Suprapubic skin (tissue), 4 donors: ENCODE measurements around the gene MYH11. TPM values are rescaled to one million over a fixed set of nuclear protein-coding genes. Genes with fewer than 3 reads are reported as not detected.

Source experiments
- DNase-seq, 2 donors: peaks; one replicate each; pipeline ENCODE4 v3.0.0-alpha.2; 2019; ENCODE audit warnings: low spot score in 2 of 2
- H3K27ac ChIP-seq: fragments of 200-600 bp; sonication (generic); one replicate; pipeline ENCODE4 v1.5.1; 2019
- H3K27me3 ChIP-seq: fragments of 200-600 bp; sonication (generic); one replicate; pipeline ENCODE4 v1.5.1; 2019
- H3K36me3 ChIP-seq: fragments of 200-600 bp; sonication (generic); one replicate; pipeline ENCODE4 v1.5.1; 2019
- H3K4me1 ChIP-seq: fragments of 200-600 bp; sonication (generic); one replicate; pipeline ENCODE4 v1.5.1; 2019
- H3K4me3 ChIP-seq: fragments of 200-600 bp; sonication (generic); one replicate; pipeline ENCODE4 v1.5.1; 2019; ENCODE audit warnings: mild to moderate bottlenecking
- H3K9me3 ChIP-seq: fragments of 200-600 bp; sonication (generic); one replicate; pipeline ENCODE4 v1.5.1; 2019
- EP300 ChIP-seq: sonication (generic); formaldehyde crosslinking; IDR thresholded peaks from one replicate; pipeline ENCODE4 v1.6.1; 2017; ENCODE audit warnings: antibody characterized with exemption
- POLR2A ChIP-seq, 2 donors: fragments of 450-650 bp; IDR thresholded peaks; one replicate each; pipeline ENCODE4 v1.6.1; 2017; ENCODE audit warnings: antibody characterized with exemption in 2 of 2, mild to moderate bottlenecking in 2 of 2, moderate library complexity in 2 of 2
- POLR2AphosphoS5 ChIP-seq, 3 donors: sonication (generic); formaldehyde crosslinking; IDR thresholded peaks; one replicate each; pipeline ENCODE4 v1.6.1; 2017; ENCODE audit warnings: antibody characterized with exemption in 3 of 3
- WGBS: methylation state at CpG from one replicate; pipeline ENCODE4 v1.1.5; 2018; 5-methylcytosine and 5-hydroxymethylcytosine counted together
- total RNA-seq, 4 donors: library from RNA; depleted of rRNA; stranded (reverse); fragments of >200 nt; gene quantifications; one replicate each; pipeline ENCODE4 v1.1.0, GENCODE V29; 2016
- TF ChIP-seq, protein P1 (sequence below), 2 donors: fragments of 200-600 bp in 1 of 2; fragments of 450-650 bp in 1 of 2; sonication (generic) in 1 of 2; IDR thresholded peaks; one replicate each; pipeline ENCODE4 v1.5.1; 2016 to 2019; ENCODE audit warnings: antibody characterized with exemption in 2 of 2, mild to moderate bottlenecking in 1 of 2, moderate library complexity in 1 of 2

Gene MYH11
- total RNA-seq, 4 donors from 2014 or later, result 24.2 to 54.8 (median 36.0) TPM

- no peaks in the 10 kb centered on the region for H3K9me3 ChIP-seq
- no peaks in the 10 kb centered on the region for H3K4me1 ChIP-seq
- H3K36me3 ChIP-seq, result peaks cover 47% of the 10 kb centered on the region
- TF ChIP-seq, protein P1, sequence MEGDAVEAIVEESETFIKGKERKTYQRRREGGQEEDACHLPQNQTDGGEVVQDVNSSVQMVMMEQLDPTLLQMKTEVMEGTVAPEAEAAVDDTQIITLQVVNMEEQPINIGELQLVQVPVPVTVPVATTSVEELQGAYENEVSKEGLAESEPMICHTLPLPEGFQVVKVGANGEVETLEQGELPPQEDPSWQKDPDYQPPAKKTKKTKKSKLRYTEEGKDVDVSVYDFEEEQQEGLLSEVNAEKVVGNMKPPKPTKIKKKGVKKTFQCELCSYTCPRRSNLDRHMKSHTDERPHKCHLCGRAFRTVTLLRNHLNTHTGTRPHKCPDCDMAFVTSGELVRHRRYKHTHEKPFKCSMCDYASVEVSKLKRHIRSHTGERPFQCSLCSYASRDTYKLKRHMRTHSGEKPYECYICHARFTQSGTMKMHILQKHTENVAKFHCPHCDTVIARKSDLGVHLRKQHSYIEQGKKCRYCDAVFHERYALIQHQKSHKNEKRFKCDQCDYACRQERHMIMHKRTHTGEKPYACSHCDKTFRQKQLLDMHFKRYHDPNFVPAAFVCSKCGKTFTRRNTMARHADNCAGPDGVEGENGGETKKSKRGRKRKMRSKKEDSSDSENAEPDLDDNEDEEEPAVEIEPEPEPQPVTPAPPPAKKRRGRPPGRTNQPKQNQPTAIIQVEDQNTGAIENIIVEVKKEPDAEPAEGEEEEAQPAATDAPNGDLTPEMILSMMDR (IDR thresholded peaks at IDR 0.05), result no peak
- no peak for DNase-seq
- no peaks in the 10 kb centered on the region for H3K27me3 ChIP-seq
- no peak overlapping the region for H3K4me3 ChIP-seq
- 65% methylated on average over 8 of the region's 8 CpGs for WGBS
- no peak overlapping the region for H3K27ac ChIP-seq
Measured at GRCh38 chr16:15705064-15705565, 151.7 kb downstream of the MYH11 start.

GRCh38 chr16:15704545-15704987 is 152.3 kb downstream of the MYH11 start:
- Histone ChIP-seq H3K36me3 (peaks cover 52% of the 10 kb centered on the region), H3K4me1 (no peaks in the 10 kb centered on the region), H3K4me3 (no peak overlapping the region), H3K27me3 (no peaks in the 10 kb centered on the region), H3K9me3 (no peaks in the 10 kb centered on the region), H3K27ac (no peak overlapping the region)
- TF ChIP-seq, protein P1 (IDR thresholded peaks at IDR 0.05), result peak; percentile 53 to 68
- TF ChIP-seq POLR2AphosphoS5 (IDR thresholded peaks at IDR 0.05), result no peak
- TF ChIP-seq EP300, result no peak
- WGBS, result 64% methylated on average over 8 of the region's 8 CpGs
- peak; percentile 85 to 86 for DNase-seq

DNA sequence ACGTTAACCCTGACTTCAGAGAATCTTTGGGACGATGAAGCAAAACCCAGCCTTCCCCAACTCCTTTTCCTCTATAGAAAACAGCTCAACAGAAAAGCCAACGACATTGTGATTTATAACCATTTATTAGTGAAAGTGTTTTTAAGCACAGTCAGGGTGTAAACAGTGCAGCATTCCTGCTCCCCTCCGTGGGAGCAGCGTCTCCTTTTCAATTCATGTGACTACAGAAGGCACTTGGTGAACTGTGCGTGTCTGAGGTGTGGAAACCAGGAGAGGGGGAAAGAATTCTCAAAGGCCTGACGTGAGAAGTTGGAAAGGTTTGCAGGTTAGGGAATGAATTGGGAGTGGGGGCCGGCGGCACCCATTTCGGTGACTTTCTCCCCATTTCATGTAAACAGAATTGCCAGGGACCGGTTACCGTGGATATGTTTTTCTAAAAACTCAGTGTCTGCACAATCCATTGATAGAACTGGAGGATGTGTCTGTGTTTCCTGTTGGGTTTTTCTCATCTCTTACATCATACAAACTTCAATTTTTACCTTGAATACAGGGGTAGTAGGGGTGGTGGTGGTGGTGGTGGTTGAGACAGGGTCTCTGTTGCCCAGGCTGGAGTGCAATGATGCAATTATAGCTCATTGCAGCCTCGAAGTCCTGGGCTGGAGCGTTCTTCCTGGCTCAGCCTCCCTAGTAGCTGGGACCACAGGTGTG is 153.6 kb downstream of the MYH11 start:
- Histone ChIP-seq H3K36me3 (peaks cover 62% of the 10 kb centered on the region), H3K4me1 (no peaks in the 10 kb centered on the region), H3K27ac (no peak overlapping the region), H3K4me3 (no peak overlapping the region), H3K27me3 (no peaks in the 10 kb centered on the region), H3K9me3 (no peaks in the 10 kb centered on the region)
- DNase-seq, result no peak
- TF ChIP-seq, protein P1 (IDR thresholded peaks at IDR 0.05), result no peak
- TF ChIP-seq EP300 (no peak), POLR2AphosphoS5 (IDR thresholded peaks at IDR 0.05) (no peak), POLR2A (IDR thresholded peaks at IDR 0.05) (no peak)
- WGBS, result 86% methylated on average over 14 of the region's 14 CpGs

DNA sequence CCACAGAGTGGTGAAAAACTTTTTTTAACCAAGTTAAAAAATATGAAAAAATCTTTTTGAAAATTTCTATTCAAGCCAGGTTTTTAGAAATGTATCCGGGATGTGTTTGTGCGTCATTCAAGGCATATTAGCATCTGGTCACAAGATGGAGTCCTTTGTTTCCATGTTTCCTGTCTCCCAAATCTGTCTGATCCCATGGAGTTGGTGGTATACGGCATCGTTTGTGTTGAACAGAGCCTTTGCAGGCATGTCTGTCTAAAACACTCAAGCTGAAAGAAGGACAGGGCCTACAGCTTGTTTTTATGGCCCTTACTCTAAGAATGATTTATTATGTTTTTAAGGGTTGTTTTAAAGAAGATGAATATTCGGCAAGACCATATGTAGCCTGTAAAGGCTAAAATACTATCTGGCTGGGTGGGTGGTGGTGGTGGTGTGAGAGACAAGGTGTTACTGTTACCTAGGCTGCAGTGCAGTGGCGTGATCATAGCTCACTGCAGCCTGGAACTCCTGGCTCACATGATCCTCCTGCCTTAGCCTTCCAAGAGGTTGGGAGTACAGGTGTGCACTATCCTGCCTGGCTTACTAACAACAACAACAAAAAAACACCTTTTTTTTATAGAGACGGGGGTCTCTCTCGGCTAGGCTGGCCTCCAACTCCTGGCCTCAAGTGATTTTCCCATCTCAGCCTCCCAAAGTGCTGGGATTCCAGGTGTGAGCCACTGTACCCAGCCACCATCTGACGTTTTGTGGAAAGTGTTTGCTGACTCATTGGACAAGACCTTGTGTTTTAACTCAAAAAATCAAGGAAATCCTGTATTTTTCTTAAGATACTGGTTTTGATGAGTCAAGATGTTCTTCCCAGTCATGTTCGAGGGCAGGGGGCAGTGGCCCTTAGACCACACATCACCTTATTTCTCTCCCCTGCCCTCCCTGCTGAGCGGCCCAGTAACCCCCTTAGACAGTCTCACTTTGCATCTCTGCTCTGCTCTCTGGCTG is 154.6 kb downstream of the MYH11 start:
- Histone ChIP-seq H3K9me3 (no peaks in the 10 kb centered on the region), H3K27ac (no peak overlapping the region), H3K36me3 (peaks cover 68% of the 10 kb centered on the region), H3K27me3 (no peaks in the 10 kb centered on the region), H3K4me3 (no peak overlapping the region), H3K4me1 (no peaks in the 10 kb centered on the region)
- TF ChIP-seq, protein P1 (IDR thresholded peaks at IDR 0.05), result no peak
- TF ChIP-seq POLR2A (IDR thresholded peaks at IDR 0.05) (no peak), EP300 (no peak), POLR2AphosphoS5 (IDR thresholded peaks at IDR 0.05) (no peak)
- no peak for DNase-seq
- WGBS, result 80% methylated on average over 11 of the region's 11 CpGs

DNA sequence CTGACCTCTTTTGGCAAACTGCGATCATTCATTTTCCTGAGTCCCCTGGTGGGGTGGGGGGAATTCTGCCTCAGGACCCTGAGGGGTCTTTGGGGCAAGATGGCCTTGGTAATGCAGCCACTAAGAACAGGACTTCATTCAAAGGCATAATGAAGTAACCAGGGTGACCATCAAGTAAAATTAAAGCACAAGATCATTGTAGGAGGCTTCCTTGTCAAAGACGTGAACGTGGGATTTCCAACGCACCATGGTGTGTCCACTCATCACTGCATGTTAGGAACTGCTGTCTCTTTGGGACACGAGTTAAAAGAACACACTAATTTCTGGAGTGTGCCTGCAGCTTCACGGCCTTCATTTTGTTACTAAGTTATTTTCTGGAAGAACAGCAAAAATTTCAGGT is 155.5 kb downstream of the MYH11 start:
- H3K36me3 ChIP-seq, result peaks cover 71% of the 10 kb centered on the region
- WGBS, result 76% methylated on average over 6 of the region's 6 CpGs
- H3K27ac ChIP-seq, result no peak overlapping the region
- H3K4me3 ChIP-seq, result no peak overlapping the region
- H3K9me3 ChIP-seq, result no peaks in the 10 kb centered on the region
- H3K4me1 ChIP-seq, result no peaks in the 10 kb centered on the region
- no peak for DNase-seq
- no peak for TF ChIP-seq EP300
- TF ChIP-seq, protein P1 (IDR thresholded peaks at IDR 0.05), result no peak
- TF ChIP-seq POLR2A (IDR thresholded peaks at IDR 0.05), result no peak
- no peak for TF ChIP-seq POLR2AphosphoS5 (IDR thresholded peaks at IDR 0.05)
- H3K27me3 ChIP-seq, result no peaks in the 10 kb centered on the region
